Left kidney (tissue), 2 donors: ENCODE results near the gene SLC22A17. TPM values are rescaled to one million over a fixed set of nuclear protein-coding genes. Genes with fewer than 3 reads are reported as not detected.

Experiments used
- DNase-seq: peaks from one replicate; pipeline ENCODE4 v3.0.0-alpha.2; 2013
- polyA plus RNA-seq: library from polyadenylated mRNA; unstranded; fragments of 120-200 nt; gene quantifications from one replicate; pipeline ENCODE4 v1.2.1, GENCODE V29; 2013; ENCODE audit not compliant: insufficient read length

Gene SLC22A17
- polyA plus RNA-seq, 1 donor, result 62.4 TPM

- DNase-seq, result no peak
Observed at GRCh38 chr14:23382731-23383440, 30.2 kb upstream of the SLC22A17 start.

GRCh38 chr14:23382276-23382675 is 29.6 kb upstream of the SLC22A17 start:
- no peak for DNase-seq

DNA sequence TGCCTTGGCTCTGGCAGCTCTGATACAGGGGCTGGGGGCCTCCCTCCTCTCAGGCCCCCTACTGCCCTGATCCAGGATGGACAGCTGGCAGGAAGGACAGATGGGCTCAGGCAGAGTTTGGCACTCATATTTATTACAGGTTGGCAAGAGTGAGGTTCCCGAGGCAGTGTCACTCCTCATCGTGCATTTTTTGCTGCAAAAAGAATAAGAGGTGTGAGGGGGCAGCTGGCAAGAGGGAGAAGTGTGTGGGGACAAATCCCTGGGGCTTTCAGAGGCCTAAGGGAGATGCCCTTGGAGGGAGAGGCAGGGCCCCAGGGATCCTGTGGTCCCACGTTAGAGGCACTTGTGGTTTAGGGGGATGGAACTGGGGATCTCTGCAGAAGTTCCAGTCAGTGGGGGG is 29.2 kb upstream of the SLC22A17 start:
- no peak for DNase-seq

DNA sequence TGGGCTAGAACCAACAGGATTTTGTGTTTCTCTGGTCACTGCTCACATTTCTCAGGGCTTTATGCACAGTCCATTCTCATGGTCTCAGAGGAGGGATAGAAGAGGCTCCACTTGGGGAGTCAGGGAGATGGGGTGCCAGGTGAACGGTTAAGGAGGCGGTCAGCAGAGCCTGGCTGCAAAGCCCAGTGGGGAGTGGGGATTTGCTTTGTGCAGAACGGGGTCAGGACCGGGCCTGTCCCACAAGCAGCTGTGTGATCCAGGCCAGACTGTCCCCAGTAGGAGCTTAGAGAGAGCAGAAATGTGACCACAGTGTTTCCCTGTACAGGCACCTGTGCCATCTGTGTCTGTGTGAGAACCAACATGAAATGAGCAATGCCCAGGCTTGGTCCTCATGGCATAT is 28.3 kb upstream of the SLC22A17 start:
- no peak for DNase-seq

DNA sequence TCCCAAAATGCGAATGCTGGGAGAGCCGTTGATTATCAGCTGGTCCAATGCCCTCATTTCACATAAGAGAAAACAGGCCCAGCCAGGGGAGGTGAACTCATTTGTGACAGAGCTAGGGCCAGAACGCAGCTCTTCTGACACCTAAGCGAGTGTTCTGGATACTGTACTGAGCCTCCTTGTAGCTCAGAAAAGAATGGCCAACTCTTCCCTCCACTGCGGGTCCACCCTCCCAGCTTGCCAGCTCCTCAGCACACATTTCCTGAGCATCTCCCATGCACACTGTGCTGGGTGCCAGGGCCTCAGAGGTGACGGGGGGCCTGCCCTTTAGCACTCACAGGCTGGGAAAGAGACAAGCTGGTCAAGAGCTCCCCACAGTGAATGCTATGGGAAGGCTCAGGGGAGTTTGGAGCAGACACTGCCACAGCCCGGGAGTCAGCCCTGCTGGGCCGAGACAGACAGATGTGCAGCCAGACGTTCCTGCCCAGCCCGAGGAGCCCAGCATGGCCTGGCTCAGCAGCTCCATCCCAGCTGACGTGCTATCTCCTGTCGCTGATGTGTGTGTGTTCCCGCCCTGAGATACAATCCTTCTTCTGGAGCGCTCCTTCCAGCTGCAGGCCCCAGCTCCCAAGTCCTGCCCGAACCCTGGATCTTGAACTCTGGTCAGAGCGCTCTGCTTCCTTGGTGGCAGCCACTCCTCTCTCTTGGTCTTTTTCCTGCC is 27.7 kb upstream of the SLC22A17 start:
- no peak for DNase-seq

- DNase-seq, result peak; percentile 13
Observed at GRCh38 chr14:23379366-23380196, 26.9 kb upstream of the SLC22A17 start.

DNA sequence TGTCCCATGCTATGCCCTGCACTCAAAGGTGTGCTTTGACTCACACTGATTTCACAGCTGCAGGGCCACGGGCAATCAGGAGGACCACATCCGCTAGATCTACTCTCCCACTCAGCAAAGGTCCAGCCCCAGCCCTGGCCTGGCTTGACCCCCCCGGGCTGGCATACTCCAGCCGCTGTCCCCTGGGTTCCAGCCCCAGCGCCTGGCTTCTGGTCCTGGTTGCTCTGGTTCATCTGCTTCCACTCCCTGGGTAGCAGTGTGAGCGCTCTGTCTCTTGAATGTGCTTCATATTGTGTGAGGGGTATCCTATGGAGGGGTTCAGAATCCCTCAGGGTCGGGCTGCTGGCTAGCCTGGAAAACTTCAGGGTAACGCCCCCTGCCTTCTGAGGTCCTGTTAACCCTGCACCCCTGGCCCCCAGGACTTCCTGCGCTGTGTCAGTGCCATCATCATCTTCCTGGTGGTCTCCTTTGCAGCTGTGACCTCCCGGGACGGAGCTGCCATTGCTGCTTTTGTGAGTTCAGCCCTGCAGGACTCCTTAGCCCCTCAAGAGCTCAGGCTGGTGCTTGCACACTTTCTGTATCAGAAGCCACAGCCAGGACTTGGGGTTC is 26.0 kb upstream of the SLC22A17 start:
- DNase-seq, result no peak

GRCh38 chr14:23377573-23378563 is 25.2 kb upstream of the SLC22A17 start:
- no peak for DNase-seq

DNA sequence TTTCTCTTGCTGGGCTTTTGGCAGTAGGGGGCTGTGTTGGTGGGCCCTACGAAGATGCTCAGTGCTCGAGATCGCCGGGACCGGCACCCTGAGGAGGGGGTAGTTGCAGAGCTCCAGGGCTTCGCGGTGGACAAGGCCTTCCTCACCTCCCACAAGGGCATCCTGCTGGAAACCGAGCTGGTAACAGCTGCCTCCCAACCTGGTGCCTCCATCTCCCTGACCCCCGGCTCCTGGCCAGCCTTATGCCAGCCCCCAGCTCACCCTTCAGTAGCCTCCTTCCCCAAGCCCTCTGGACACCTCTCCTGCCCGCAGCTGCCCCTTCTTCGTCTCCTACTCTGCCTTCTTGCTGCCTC is 24.5 kb upstream of the SLC22A17 start:
- no peak for DNase-seq

DNA sequence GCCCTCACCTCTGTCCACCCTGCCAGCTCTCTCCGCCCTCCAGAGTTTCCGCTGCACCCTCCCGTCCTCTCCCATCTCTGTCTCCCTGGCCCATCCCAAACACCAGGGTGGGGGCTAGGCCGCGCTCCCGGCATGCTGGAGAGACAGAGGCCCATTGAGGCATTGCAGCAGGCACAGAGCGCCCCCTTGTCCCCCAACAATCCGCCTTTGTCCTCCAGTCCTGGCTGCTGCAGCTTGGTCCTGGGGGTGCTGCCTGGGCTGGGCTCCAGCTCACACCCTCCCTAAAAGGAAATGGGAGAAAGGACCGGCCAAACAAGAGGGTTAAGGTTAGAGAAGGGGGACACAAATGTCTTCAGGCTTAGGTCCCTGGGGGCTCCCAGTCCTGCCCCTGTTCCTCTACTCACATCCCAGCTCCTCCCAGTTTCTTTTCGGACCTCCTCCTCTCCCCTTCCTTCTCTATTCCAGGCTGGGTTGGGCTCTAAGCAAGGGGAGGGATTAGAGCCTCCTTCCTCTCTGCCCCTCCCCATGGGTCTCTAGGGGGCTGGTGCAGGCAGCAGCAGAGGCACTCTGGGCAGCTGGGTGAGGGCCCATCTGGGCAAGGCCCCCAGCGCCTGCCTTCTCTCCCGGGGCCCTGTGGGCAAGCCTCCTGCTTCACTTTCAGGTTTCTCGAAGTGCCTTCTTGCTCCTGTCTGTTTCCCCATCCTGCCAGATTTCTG is 24.0 kb upstream of the SLC22A17 start, which contains the start of gene CMTM5:
CMTM5 (plus strand) TSS at position 565 of the 716 bp plus-strand sequence. CDS start 206 bp downstream, outside the sequence.
- no peak for DNase-seq

GRCh38 chr14:23375527-23376251 is 23.0 kb upstream of the SLC22A17 start:
- DNase-seq, result no peak

GRCh38 chr14:23373041-23373440 is 20.4 kb upstream of the SLC22A17 start:
- DNase-seq, result no peak

DNA sequence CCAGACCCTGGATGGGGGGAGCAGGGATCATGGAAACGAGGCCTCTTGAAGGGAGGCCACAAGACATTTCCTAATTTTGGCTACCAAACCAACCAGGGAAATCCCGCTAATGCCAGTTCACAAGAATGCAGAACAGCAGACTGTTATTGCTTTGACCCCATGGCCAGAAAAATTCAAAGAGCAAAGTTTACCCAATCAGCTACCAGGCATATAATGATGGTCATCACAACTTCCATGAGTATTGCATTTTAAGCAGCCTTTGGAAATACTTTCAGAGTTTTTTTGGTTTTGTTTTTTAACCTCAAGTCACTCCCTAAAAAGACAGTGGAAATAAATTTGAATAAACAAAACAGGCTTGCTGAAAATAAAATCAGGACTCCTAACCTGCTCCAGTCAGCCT is 19.8 kb upstream of the SLC22A17 start, which contains the start of gene IL25:
IL25 (plus strand) TSS at position 301 of the 400 bp plus-strand sequence.
- DNase-seq, result no peak

GRCh38 chr14:23371865-23372264 is 19.2 kb upstream of the SLC22A17 start:
- no peak for DNase-seq

DNA sequence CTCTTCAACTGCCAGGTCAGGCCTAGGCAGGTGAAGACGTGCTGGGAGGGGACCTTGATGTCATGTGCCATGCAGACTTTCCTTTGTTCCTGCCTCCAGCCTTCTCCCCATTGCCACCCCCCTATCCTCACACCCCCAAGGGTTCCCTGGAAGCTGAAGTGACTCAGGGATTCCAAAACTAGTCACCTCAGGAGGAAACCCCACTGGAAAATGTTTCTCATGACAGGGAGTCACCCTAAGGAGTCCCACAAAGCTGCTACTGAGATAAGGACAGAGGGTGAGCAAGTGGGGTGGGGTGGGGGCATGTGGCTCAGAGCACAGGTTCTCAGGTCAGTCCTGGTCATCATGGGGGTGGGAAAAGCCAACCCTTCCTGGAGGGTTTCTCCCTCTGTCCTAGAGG is 17.5 kb upstream of the SLC22A17 start:
- DNase-seq, result no peak

- DNase-seq, result peak; percentile 86
Observed at GRCh38 chr14:23366426-23366921, 13.8 kb upstream of the SLC22A17 start.

DNA sequence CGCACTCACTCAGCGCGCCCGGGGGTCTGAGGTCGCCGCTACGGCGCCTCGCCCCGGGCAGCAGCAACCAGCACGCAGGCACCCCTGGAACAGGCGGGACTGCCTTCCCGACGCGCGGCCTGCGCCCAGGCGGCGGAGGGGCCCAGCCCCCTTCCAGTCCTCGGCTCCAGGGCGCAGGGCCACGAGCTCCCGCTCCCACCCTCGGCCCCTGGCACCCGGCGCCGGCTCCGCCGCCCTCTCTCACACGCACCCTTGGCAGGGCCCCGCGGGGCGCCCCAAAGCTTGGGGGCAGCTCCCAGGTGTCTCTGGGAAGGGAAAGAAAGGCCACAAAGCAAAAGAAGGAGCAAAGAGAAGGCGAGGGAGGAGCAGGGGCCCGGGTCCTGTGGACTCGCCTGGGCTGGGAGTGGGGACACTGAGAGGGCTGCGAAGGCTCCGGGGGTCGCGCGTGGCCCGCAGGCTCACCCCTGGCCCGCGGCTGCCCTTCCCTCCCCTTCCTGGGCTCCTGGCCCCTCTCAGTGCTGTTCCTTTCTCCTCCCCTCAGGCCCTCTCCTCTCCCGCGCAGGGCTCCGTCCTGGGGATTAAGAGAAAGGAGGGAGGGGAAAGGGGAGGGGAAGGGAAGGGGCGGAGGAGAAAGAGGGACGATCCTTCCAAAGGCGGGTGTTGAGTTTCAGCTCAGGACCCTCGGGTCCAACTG is 13.2 kb upstream of the SLC22A17 start:
- DNase-seq, result peak; percentile 96

DNA sequence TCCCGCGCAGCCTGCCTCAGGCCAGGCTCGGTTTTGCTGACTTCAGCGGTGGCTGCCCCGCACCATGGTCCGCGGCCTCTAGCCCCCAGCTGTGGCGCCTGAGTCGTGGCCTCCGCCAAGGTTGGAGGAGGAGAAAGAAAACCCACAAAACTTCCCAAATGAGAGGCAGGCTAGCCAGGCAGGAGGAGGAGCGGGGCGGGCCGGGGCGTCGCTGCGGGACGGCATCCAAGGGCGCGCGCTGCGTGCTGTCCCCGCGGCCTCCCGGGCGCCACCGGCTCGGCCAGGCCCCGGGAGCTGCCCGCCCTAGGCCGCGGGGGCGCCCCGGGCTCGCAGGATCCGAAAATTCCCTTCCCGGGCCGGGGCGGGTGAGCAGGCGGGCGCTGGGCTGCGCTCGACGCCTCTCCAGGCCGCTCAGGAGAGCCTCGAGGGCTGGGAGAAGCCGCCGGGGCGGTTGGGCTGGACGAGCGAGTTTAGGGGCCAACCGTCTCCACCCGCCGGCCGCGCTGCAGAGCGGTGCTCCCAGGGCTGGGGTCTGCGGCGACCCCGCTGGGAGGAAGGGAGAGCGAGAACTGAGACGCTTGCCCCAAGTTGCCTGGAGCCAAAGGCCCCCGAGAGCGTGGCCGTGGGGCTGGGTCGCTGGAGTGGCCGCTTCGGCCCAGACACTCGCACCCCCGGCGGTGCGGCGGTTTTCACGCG is 12.5 kb upstream of the SLC22A17 start, which contains the start of gene EFS:
EFS (minus strand) TSS at position 137 of the 696 bp plus-strand sequence. CDS start 147 bp downstream, outside the sequence.
- peak; percentile 27 for DNase-seq
